DOHH2 (cell line): Measurements from ENCODE around the gene ESRRG.

Source experiments
- EZH2phosphoT487 ChIP-seq: fragments of 200-600 bp; sonication (generic); IDR thresholded peaks from 2 replicates; pipeline ENCODE4 v1.6.1; 2017; ENCODE audit warnings: borderline replicate concordance, mild to moderate bottlenecking, antibody characterized with exemption, low read length, moderate library complexity, mixed read lengths
- TF ChIP-seq, protein P1 (sequence below): fragments of 200-600 bp; sonication (generic); IDR thresholded peaks from one replicate; pipeline ENCODE4 v1.5.1; 2014; ENCODE audit warnings: antibody characterized with exemption, mild to moderate bottlenecking, low read depth, low read length; ENCODE audit not compliant: poor library complexity, severe bottlenecking

DNA sequence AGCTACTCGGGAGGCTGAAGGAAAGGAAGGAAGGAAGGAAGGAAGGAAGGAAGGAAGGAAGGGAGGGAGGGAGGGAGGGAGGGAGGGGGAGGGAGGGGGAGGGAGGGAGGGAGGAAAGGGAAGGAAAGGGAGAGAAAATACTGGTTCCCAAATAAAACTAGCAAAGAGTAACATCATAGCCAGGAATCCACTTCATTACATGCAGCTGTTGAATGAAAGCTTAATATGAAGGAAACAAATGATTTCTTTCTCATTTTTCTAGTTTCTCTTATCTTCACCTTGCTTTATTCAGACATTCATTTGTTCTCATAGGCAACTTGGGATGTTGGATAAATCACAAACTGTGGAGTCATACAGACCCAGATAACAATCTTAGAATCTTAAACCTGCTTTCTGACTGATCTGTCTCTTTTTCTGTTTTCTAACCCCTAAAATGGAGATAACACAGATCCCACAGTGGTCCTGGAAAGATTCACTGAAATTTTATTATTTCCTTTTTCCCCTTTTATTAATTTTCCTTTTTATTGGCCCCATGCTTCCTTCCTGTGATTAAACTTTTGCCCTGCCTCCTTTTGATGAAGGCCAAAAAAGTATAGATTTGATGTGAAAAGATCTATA lies 247.5 kb downstream of the ESRRG start:
- TF ChIP-seq, protein P1, sequence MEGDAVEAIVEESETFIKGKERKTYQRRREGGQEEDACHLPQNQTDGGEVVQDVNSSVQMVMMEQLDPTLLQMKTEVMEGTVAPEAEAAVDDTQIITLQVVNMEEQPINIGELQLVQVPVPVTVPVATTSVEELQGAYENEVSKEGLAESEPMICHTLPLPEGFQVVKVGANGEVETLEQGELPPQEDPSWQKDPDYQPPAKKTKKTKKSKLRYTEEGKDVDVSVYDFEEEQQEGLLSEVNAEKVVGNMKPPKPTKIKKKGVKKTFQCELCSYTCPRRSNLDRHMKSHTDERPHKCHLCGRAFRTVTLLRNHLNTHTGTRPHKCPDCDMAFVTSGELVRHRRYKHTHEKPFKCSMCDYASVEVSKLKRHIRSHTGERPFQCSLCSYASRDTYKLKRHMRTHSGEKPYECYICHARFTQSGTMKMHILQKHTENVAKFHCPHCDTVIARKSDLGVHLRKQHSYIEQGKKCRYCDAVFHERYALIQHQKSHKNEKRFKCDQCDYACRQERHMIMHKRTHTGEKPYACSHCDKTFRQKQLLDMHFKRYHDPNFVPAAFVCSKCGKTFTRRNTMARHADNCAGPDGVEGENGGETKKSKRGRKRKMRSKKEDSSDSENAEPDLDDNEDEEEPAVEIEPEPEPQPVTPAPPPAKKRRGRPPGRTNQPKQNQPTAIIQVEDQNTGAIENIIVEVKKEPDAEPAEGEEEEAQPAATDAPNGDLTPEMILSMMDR: no peak
- no peak for TF ChIP-seq EZH2phosphoT487
